GM12865 (cell line): ENCODE data around the gene ZNF20.

Source experiments
- DNase-seq: peaks from one replicate; pipeline ENCODE4 v3.0.0; 2010; ENCODE audit warnings: low read depth
- H3K4me3 ChIP-seq: 2 replicates; pipeline ENCODE4 v1.5.1; 2011; ENCODE audit warnings: mild to moderate bottlenecking, low read depth, low read length, control low read depth
- CTCF ChIP-seq: IDR thresholded peaks from 2 replicates; pipeline ENCODE4 v1.5.1; 2011; ENCODE audit warnings: low read length, control low read depth, low read depth, inconsistent platforms; ENCODE audit not compliant: insufficient read depth; ENCODE audit errors: missing control alignments

Gene ZNF20

GRCh38 chr19:12159773-12160414, 19.7 kb upstream of the ZNF20 start:
- no peak overlapping the region for H3K4me3 ChIP-seq
- DNase-seq: no peak
- TF ChIP-seq CTCF: no peak

GRCh38 chr19:12156223-12157058, 16.3 kb upstream of the ZNF20 start, which contains the start of gene ZNF625:
Gene ZNF625 (minus strand): TSS chr19:12156734. CDS start chr19:12156558, 176 bp downstream.
- no peak for TF ChIP-seq CTCF
- peak within 1 kb of the TSS; percentile 95 for H3K4me3 ChIP-seq
- peak; percentile 87 for DNase-seq

- DNase-seq: no peak
- no peak for TF ChIP-seq CTCF
- H3K4me3 ChIP-seq: peak overlapping the region; percentile 95
These were observed 15.2 kb upstream of the ZNF20 start for GRCh38 chr19:12155324-12155860.

- no peak for DNase-seq
- TF ChIP-seq CTCF: no peak
- H3K4me3 ChIP-seq: no peak overlapping the region
These were observed 5.2 kb upstream of the ZNF20 start for GRCh38 chr19:12145348-12145747.

GRCh38 chr19:12141405-12141736, 1.2 kb upstream of the ZNF20 start:
- no peak for TF ChIP-seq CTCF
- DNase-seq: no peak
- H3K4me3 ChIP-seq: no peak overlapping the region

- peak overlapping the region; percentile 90 for H3K4me3 ChIP-seq
- peak; percentile 91 for TF ChIP-seq CTCF
- peak; percentile 91 for DNase-seq
These were observed 625 bp upstream of the ZNF20 start for GRCh38 chr19:12140545-12141404.
